ENCODE measurements around the gene PTPRN2. TPM values are rescaled to one million over a fixed set of nuclear protein-coding genes. Genes with fewer than 3 reads are reported as not detected.

The PTPRN2 gene
- total and polyA plus RNA-seq, 2 of the 8 experiments (the other 6 are each of a cell fraction or from before 2014, with no cell fraction given): 2.6 to 4.5 TPM

GRCh38 chr7:157560710-157561522 lies 1026.7 kb downstream of the PTPRN2 start:
- Histone ChIP-seq H3K4ac (replicated peaks; ENCODE audit: insufficient read length, low read depth, low read length) (no peak overlapping the region), H3K23ac (ENCODE audit: insufficient read length) (no peak overlapping the region), H3K79me1 (ENCODE audit: low read depth, low read length) (peaks cover 2% of the 10 kb centered on the region; the same call in 1 of the 2 replicates), H4K20me1 (replicated peaks in 1 of 2; ENCODE audit: control insufficient read depth in 1 of 2, insufficient read depth in 2 of 2, low read length in 2 of 2) (peaks cover 0 to 13% of the 10 kb centered on the region in 2 experiments), H3K27me3 (replicated peaks in 1 of 4; ENCODE audit: control insufficient read depth in 3 of 4, extremely low read depth in 1 of 4, insufficient read depth in 3 of 4, low read length in 3 of 4) (no peaks in the 10 kb centered on the region; a peak in 1 of 7 replicates), H4K5ac (ENCODE audit: insufficient read length, low read depth, low read length) (no peak overlapping the region), H4K91ac (replicated peaks; ENCODE audit: insufficient read length, low read length) (no peak overlapping the region), H2BK5ac (ENCODE audit: low read depth, low read length) (no peak overlapping the region), H2BK20ac (ENCODE audit: low read length) (no peak overlapping the region), H4K8ac (ENCODE audit: extremely low read depth, insufficient read depth, low read length) (no peak overlapping the region), H2AK5ac (ENCODE audit: low read depth, low read length) (no peak overlapping the region), H3K9ac (replicated peaks in 1 of 4; ENCODE audit: extremely low read depth in 1 of 4, low read depth in 3 of 4, low read length in 3 of 4) (no peak overlapping the region), H3K9me3 (ENCODE audit: insufficient read depth in 2 of 2, low read depth in 1 of 2, low read length in 1 of 2) (peaks cover 4 to 13% of the 10 kb centered on the region in 2 experiments; a peak in 2 of 4 replicates), H3K36me3 (ENCODE audit: control insufficient read depth in 2 of 4, insufficient read depth in 4 of 4, low read length in 3 of 4) (no peaks in the 10 kb centered on the region; a peak in 1 of 8 replicates), H3K27ac (ENCODE audit: low read depth, low read length) (no peak overlapping the region), H3K18ac (ENCODE audit: extremely low read depth, low read length) (no peak overlapping the region), H2BK120ac (replicated peaks; ENCODE audit: low read depth, low read length) (no peak overlapping the region), H2BK12ac (ENCODE audit: low read depth, low read length) (no peak overlapping the region), H3K4me2 (ENCODE audit: insufficient read depth in 1 of 2, low read depth in 2 of 2, low read length in 2 of 2) (no peak overlapping the region), H3K4me3 (ENCODE audit: extremely low read depth in 1 of 4, insufficient read depth in 2 of 4, low read depth in 3 of 4, low read length in 4 of 4) (no peak overlapping the region), H2BK15ac (ENCODE audit: low read length) (no peak overlapping the region), H3K56ac (replicated peaks; ENCODE audit: insufficient read length, low read depth, low read length) (no peak overlapping the region), H2AFZ (ENCODE audit: low read length) (no peak overlapping the region), H3K4me1 (replicated peaks in 1 of 4; ENCODE audit: control insufficient read depth in 3 of 4, insufficient read depth in 4 of 4, low read length in 3 of 4) (no peaks in the 10 kb centered on the region), H3K14ac (ENCODE audit: insufficient read length) (no peak overlapping the region), H3K79me2 (ENCODE audit: control insufficient read depth in 1 of 2, insufficient read depth in 2 of 2, low read length in 2 of 2) (0 out of 4 replicates have a peak, but pooled peaks cover 0 to 3% of the 10 kb centered on the region in 2 experiments), H3K23me2 (ENCODE audit: low read depth, low read length) (peaks cover 13% of the 10 kb centered on the region)
- POLR2A ChIA-PET (ENCODE audit: partially characterized antibody): interaction anchor here (0.5 to 1.7 kb wide), 2 partner anchors 11 to 66 kb away, joined by 3 to 4 read pairs; no protein-coding TSS in a partner anchor
- FAIRE-seq: no peak
- no peak for DNase-seq (ENCODE audit: low read depth in 1 of 2, low spot score in 2 of 2)
- CTCF ChIA-PET (ENCODE audit: partially characterized antibody): interaction anchor here (0.6 to 1.2 kb wide), 3 partner anchors 10 to 86 kb away, joined by 3 to 5 read pairs (median 4); no protein-coding TSS in a partner anchor
- TF ChIP-seq POLR2AphosphoS5 (IDR thresholded peaks at IDR 0.05; ENCODE audit: low read depth, low read length) (no peak), SP4 (IDR thresholded peaks at IDR 0.05; ENCODE audit: low read length) (no peak), TAF1 (IDR thresholded peaks at IDR 0.05; ENCODE audit: low read depth, low read length) (no peak), BCL11A (IDR thresholded peaks at IDR 0.05; ENCODE audit: low read depth in 2 of 2, low read length in 2 of 2) (no peak), POU5F1 (IDR thresholded peaks at IDR 0.05; ENCODE audit: low read depth, low read length) (no peak), ATF3 (IDR thresholded peaks at IDR 0.05; ENCODE audit: insufficient read depth, low read depth, low read length) (no peak), SRF (IDR thresholded peaks at IDR 0.05; ENCODE audit: low read depth, low read length) (no peak), FOSL1 (IDR thresholded peaks at IDR 0.05; ENCODE audit: insufficient read depth, low read depth, low read length) (no peak), GTF2F1 (IDR thresholded peaks at IDR 0.05; ENCODE audit: borderline replicate concordance, low read depth, low read length) (no peak), POLR2A (IDR thresholded peaks at IDR 0.05; ENCODE audit: control extremely low read depth in 1 of 2, low read depth in 2 of 2, low read length in 2 of 2) (no peak), SIN3A (conservative IDR thresholded peaks at IDR 0.05 in 1 of 2, IDR thresholded peaks at IDR 0.05 in 1 of 2; ENCODE audit: low read depth in 1 of 2, low read length in 2 of 2) (no peak), TBP (IDR thresholded peaks at IDR 0.05; ENCODE audit: low read depth, low read length) (no peak)
- WGBS, 2 experiments (ENCODE audit: extremely low coverage in 1 of 2, insufficient coverage in 1 of 2, insufficient read length in 1 of 2, insufficient replicate concordance in 2 of 2, low coverage in 1 of 2, low lambda C conversion rate in 2 of 2, missing lambda C conversion rate in 1 of 2): 91% methylated on average over 27 of the region's 29 CpGs; no CpG with 5 or more reads in 1 of the 2 experiments

Measured in H1 (cell line).